CD4-positive, alpha-beta T cell treated with Interleukin-4 for 4 hours (primary cell): ENCODE results near the gene SOX10.
A peak's percentile ranks its signal among the peaks of the same experiment; 100 is the strongest.
"Not testable (repeated sequence)": the region's sequence is repeated elsewhere in the genome, so short reads cannot be mapped to it uniquely, and the experiment has no call there.

ENCODE experiments used
- DNase-seq: peaks from one replicate; pipeline ENCODE4 v3.0.0-alpha.2; 2020

Gene SOX10

GRCh38 chr22:37959231-37959825 is 25.0 kb downstream of the SOX10 start:
- DNase-seq = no peak

DNA sequence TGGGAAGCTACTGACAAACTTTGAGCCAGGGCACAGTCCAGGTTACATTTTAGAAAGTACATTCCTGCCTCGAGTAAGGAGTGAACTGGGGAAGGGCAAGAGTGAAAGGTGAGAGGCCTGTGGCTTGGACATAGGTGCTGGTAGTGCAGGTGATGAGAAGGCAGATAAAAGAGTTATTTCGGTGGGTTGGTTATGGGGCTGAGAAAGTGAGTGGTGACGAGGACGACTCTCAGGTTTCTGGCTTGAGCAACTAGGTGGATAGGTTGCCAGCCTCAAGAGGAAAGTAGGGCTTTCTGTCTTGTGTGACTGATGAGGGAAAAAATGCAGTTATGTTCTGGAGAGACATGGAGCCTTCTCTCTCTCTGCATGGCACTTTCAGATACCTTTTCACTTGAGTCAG is 27.1 kb downstream of the SOX10 start:
- DNase-seq = no peak

DNA sequence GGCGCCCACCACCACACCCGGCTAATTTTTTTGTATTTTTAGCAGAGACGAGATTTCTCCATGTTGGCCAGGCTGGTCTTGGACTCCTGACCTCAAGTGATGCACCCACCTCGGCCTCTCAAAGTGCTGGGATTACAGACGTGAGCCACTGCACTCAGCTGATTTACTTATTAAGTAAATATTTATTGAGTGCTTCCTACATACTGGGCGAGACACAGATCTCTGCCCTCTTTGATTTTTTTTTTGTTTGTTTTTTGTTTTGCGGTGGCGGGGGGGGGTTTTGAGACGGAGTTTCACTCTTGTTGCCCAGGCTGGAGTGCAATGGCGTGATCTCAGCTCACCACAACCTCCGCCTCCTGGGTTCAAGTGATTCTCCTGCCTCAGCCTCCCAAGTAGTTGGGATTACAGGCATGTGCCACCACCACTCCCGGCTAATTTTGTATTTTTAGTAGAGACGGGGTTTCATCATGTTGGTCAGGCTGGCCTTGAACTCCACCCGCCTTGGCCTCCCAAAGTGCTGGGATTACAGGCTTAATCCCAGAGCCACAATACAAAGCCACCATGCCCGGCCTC is 28.4 kb downstream of the SOX10 start:
- not testable (repeated sequence) for DNase-seq

DNA sequence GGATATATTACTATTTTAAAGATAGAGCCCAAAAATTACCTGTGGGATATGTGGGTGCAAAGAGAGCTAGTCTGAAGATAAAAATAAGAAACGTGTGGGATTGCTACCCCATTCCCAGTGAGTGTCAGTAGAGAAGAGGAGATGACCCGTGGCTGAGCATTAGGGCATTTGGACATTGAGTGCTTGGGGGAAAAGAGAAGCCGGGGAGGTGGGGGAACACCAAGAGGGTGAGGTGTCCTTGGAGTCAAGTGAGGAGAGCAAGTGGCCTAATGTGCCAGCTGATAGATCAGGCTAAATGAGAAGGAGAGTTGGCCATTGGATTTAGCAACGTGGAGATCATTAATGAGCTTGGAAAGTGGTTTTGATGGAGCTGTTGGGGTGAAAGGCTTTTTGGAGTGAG is 29.7 kb downstream of the SOX10 start:
- DNase-seq = no peak

- DNase-seq = peak; percentile 95
Measured at GRCh38 chr22:37953437-37954179, 30.7 kb downstream of the SOX10 start, which contains the start of the genes C22orf23 and POLR2F. C22orf23 (minus strand) TSS chr22:37953601; CDS start chr22:37953149, 452 bp downstream. POLR2F (plus strand) TSS chr22:37953699; CDS start chr22:37953788, 89 bp downstream.

- no peak for DNase-seq
Measured at GRCh38 chr22:37953062-37953436, 31.3 kb downstream of the SOX10 start.

- not testable (repeated sequence) for DNase-seq
Measured at GRCh38 chr22:37952629-37953028, 31.7 kb downstream of the SOX10 start.

DNA sequence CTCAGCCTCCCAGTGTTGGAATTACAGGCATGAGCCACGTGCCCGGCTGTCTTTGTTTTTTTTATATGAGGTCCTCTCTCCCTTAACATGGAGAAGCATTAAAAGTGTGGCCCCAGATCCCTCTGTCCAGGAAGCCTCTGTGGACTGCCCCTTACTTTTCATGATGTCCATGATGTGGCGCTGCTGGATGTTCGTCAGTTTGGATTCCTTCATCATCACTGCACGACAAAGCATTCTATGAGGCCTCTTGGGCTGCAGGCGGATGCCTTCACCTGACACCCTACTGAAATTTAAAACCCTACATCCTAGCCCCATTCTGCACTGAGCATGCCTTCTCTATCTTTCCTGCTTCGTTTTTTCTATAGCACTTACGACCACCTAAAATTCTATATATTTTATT is 33.0 kb downstream of the SOX10 start:
- DNase-seq = no peak

- DNase-seq = not testable (repeated sequence)
Measured at GRCh38 chr22:37947142-37947795, 37.1 kb downstream of the SOX10 start.

- DNase-seq = not testable (repeated sequence)
Measured at GRCh38 chr22:37944423-37944822, 39.9 kb downstream of the SOX10 start.

- DNase-seq = no peak
Measured at GRCh38 chr22:37943825-37944198, 40.5 kb downstream of the SOX10 start.

DNA sequence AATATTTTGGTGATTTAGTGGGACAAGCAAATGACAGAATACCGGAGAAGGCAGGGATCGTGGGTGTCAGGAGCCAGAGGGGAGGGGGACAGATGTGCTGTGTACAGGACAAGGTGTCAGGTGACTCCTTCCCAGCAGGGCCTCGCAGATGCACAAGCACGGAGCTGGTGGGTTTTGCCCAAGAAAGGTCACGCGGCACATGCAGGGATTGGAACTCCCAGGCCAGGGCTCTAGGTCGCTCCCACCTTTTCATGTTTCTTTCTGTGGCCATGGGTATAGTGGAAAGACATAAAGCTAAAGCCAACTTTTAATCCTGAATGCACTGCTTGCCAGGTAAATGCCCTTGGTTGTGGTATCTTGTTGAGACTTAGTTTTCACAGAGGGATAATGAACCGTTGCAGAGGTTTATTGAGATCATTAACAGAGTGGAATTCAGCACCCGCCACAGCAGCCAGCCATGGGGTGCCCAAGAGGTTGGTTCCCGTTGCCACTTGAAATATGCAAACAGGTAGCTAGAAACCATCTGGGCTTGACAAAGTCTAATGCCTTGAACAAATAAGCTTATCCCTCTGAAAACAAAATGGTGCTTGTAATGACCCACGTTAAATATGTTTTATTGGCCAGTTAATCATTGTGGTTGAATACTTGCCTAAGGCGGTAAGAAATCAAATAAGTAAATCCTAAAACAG is 41.1 kb downstream of the SOX10 start:
- DNase-seq = no peak

DNA sequence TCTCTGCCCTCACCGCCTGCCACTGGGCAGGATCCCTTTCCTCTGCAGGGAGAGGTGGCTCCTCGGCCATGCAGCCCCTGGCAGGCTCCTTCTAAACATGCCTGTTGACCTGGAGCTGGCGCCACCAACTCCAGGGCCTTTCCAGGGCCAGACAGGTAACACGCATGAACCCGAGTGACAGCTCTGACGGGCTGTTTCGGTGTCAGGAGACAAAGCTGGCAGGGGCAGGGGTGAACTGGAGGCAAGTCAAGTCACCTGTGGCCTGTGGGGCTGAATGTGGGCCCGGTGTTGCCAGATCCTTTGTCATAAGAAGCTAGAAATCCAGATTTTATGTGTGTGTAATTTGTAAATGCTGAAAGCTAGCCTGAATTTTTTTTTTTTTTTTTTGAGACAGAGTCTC is 42.2 kb downstream of the SOX10 start:
- no peak for DNase-seq

GRCh38 chr22:37940698-37941376 is 43.5 kb downstream of the SOX10 start:
- DNase-seq = no peak

DNA sequence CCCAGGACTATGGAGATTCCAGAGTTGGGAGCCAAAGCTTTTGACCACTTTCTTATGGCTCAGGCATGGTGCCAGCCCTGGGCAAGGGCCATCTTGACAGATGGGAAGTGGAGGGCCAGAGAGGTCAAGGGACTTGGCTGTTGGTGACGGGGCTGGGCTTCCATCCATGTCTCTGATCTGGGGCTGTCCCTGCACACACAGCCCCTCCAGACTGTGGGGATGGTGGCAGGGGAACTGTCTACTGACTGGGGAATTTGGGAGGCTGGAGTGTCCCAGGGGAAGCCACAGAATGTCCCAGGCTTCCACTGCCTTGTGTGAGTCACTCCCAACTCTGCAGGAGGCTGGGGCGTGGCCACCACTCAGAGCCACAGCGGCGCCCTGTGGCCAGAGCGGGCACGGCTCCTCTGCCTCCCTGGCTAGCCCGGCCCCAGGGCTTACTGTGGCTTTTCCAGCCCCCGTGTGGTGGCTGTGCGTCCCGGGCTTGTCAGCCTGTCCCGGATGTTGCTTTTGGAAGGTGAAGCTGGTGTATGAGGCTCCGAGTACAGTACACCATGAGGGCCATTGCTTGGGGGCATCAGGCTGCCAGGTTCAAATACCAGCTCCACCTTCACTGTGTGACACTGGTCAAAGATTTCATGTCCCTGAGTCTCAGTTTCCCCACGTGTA is 50.5 kb downstream of the SOX10 start:
- peak; percentile 77 for DNase-seq

DNA sequence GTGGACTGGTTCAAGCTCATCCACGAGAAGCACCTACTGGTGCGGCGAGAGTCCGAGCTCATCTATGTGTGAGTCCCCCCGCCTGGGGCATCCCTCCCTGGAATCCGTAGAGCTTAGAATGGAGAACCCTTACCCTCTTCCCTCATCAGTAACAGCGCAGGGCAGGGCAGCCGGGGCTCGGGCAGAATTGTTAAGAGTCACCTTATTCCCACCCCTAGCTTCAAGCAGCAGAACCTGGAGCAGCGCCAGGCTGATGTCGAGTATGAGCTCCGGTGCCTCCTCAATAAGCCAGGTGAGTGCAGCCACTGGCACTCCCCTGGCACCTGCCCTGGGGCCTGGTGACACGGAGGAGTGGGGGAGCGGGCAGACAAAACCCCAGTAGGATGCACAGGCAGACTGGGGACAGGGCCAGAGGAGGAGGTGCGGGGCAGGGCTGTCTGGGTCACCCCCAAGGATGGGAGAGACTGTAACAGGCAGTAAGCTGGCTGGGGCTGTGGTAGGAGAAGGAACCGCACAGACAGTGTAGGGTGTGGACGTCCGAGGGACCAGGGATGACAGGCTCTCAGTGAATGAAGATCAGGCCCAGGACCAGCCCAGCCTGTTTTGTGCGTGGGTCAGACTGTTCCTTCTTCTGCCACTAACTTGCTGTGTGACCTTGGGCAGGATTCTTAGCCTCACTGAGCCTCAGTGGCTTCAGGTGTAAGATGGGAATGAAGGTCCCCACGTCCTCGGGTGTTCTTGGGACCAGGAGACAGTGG is 51.4 kb downstream of the SOX10 start:
- no peak for DNase-seq

DNA sequence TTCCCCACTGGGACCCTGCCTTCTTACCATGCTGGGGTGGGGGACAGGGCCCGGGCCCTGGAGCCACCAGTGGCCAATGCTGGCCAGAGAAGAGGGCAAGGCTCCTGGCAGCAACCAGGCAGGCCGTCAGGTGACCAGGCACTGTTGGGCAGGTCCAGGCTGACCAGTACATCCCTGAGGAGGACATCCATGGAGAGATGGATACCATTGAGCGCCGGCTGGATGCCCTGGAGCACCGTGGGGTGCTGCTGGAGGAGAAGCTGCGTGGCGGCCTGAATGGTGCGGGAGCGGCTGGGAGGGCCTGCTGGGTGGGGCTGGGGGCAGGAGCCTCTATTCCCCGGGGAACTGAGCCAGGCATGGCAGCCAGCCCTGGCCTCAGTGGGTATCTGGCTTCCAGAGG is 52.0 kb downstream of the SOX10 start:
- no peak for DNase-seq

GRCh38 chr22:37931893-37932389 is 52.4 kb downstream of the SOX10 start:
- DNase-seq = no peak

- DNase-seq = no peak
Measured at GRCh38 chr22:37930952-37931440, 53.4 kb downstream of the SOX10 start.

- DNase-seq = no peak
Measured at GRCh38 chr22:37930270-37930951, 53.9 kb downstream of the SOX10 start.
